ENCODE data around the gene SRP68. TPM values are rescaled to one million over a fixed set of nuclear protein-coding genes. Genes with fewer than 3 reads are reported as not detected.

Gene SRP68
- total RNA-seq, 1 experiment from 2014 or later: 48.1 TPM

GRCh38 chr17:76007131-76007849 is 65.0 kb downstream of the SRP68 start:
- H3K36me3 ChIP-seq: peaks cover 9% of the 10 kb centered on the region
- no peak overlapping the region for H3K27ac ChIP-seq
- no peaks in the 10 kb centered on the region for H3K27me3 ChIP-seq (replicated peaks)
- peaks cover 14% of the 10 kb centered on the region for H3K4me1 ChIP-seq (replicated peaks)
- no peaks in the 10 kb centered on the region for H3K9me3 ChIP-seq (replicated peaks)
- no peak overlapping the region for H3K4me3 ChIP-seq
- no peak for DNase-seq (ENCODE audit: low read depth in 1 of 2, low spot score in 2 of 2)

- H3K36me3 ChIP-seq: peaks cover 12% of the 10 kb centered on the region
Measured at GRCh38 chr17:76005263-76006149, 66.8 kb downstream of the SRP68 start.

GRCh38 chr17:76004750-76005262 is 67.5 kb downstream of the SRP68 start:
- no peak for DNase-seq (ENCODE audit: low read depth in 1 of 2, low spot score in 2 of 2)
- Histone ChIP-seq H3K4me1 (replicated peaks) (peaks cover 14% of the 10 kb centered on the region), H3K27ac (no peak overlapping the region), H3K9me3 (replicated peaks) (no peaks in the 10 kb centered on the region), H3K27me3 (replicated peaks) (no peaks in the 10 kb centered on the region), H3K36me3 (peaks cover 18% of the 10 kb centered on the region), H3K4me3 (no peak overlapping the region)

More at GRCh38 chr17:76005263-76006149, 66.8 kb downstream of the SRP68 start:
- DNase-seq (ENCODE audit: low read depth in 1 of 2, low spot score in 2 of 2): peak; percentile 80 to 86
- Histone ChIP-seq H3K27ac (no peak overlapping the region), H3K27me3 (replicated peaks) (no peaks in the 10 kb centered on the region), H3K4me1 (replicated peaks) (peaks cover 14% of the 10 kb centered on the region), H3K4me3 (no peak overlapping the region), H3K9me3 (replicated peaks) (no peaks in the 10 kb centered on the region)

GRCh38 chr17:76003915-76004314 is 68.4 kb downstream of the SRP68 start:
- no peak overlapping the region for H3K4me3 ChIP-seq
- peaks cover 18% of the 10 kb centered on the region for H3K36me3 ChIP-seq
- peaks cover 14% of the 10 kb centered on the region for H3K4me1 ChIP-seq (replicated peaks)
- H3K27ac ChIP-seq: no peak overlapping the region
- no peaks in the 10 kb centered on the region for H3K9me3 ChIP-seq (replicated peaks)
- no peak for DNase-seq (ENCODE audit: low read depth in 1 of 2, low spot score in 2 of 2)
- no peaks in the 10 kb centered on the region for H3K27me3 ChIP-seq (replicated peaks)

- H3K36me3 ChIP-seq: peaks cover 18% of the 10 kb centered on the region
- DNase-seq (ENCODE audit: low read depth in 1 of 2, low spot score in 2 of 2): no peak
- H3K9me3 ChIP-seq (replicated peaks): no peaks in the 10 kb centered on the region
- H3K27ac ChIP-seq: no peak overlapping the region
- H3K4me1 ChIP-seq (replicated peaks): peaks cover 30% of the 10 kb centered on the region
- no peak overlapping the region for H3K4me3 ChIP-seq
- H3K27me3 ChIP-seq (replicated peaks): no peaks in the 10 kb centered on the region
Measured at GRCh38 chr17:76002100-76002499, 70.2 kb downstream of the SRP68 start.

- Histone ChIP-seq H3K27ac (no peak within 1 kb of the TSS), H3K4me1 (replicated peaks) (peaks cover 36% of the 10 kb centered on the region), H3K9me3 (replicated peaks) (no peaks in the 10 kb centered on the region), H3K4me3 (no peak within 1 kb of the TSS), H3K36me3 (peaks cover 18% of the 10 kb centered on the region), H3K27me3 (replicated peaks) (no peaks in the 10 kb centered on the region)
- no peak for DNase-seq (ENCODE audit: low read depth in 1 of 2, low spot score in 2 of 2)
Measured at GRCh38 chr17:76000755-76001521, 71.4 kb downstream of the SRP68 start, which contains the start of gene CDK3. Gene CDK3, plus strand, starts transcription at chr17:76000855. Its CDS starts 571 bp downstream, at chr17:76001426.

- Histone ChIP-seq H3K4me3 (no peak overlapping the region), H3K27me3 (replicated peaks) (no peaks in the 10 kb centered on the region), H3K36me3 (peaks cover 21% of the 10 kb centered on the region), H3K9me3 (replicated peaks) (no peaks in the 10 kb centered on the region), H3K4me1 (replicated peaks) (peaks cover 30% of the 10 kb centered on the region), H3K27ac (no peak overlapping the region)
- peak in 1 of 2 experiments; percentile 73 for DNase-seq (ENCODE audit: low read depth in 1 of 2, low spot score in 2 of 2)
Measured at GRCh38 chr17:76000016-76000754, 72.1 kb downstream of the SRP68 start.

GRCh38 chr17:75998327-75998795 is 74.0 kb downstream of the SRP68 start:
- Histone ChIP-seq H3K27ac (no peak overlapping the region), H3K4me3 (no peak overlapping the region), H3K27me3 (replicated peaks) (no peaks in the 10 kb centered on the region), H3K9me3 (replicated peaks) (no peaks in the 10 kb centered on the region), H3K4me1 (replicated peaks) (peaks cover 22% of the 10 kb centered on the region), H3K36me3 (peaks cover 15% of the 10 kb centered on the region)
- peak in 1 of 2 experiments; percentile 33 for DNase-seq (ENCODE audit: low read depth in 1 of 2, low spot score in 2 of 2)

GRCh38 chr17:75996665-75997590 is 75.4 kb downstream of the SRP68 start:
- Histone ChIP-seq H3K27ac (peak overlapping the region; percentile 46), H3K4me3 (no peak overlapping the region), H3K27me3 (replicated peaks) (no peaks in the 10 kb centered on the region), H3K9me3 (replicated peaks) (no peaks in the 10 kb centered on the region), H3K36me3 (peaks cover 15% of the 10 kb centered on the region), H3K4me1 (replicated peaks) (peaks cover 22% of the 10 kb centered on the region)
- peak; percentile 79 to 92 for DNase-seq (ENCODE audit: low read depth in 1 of 2, low spot score in 2 of 2)

- H3K4me1 ChIP-seq (replicated peaks): peaks cover 22% of the 10 kb centered on the region
- peaks cover 20% of the 10 kb centered on the region for H3K36me3 ChIP-seq
- no peak for DNase-seq (ENCODE audit: low read depth in 1 of 2, low spot score in 2 of 2)
- H3K27me3 ChIP-seq (replicated peaks): no peaks in the 10 kb centered on the region
- no peak overlapping the region for H3K4me3 ChIP-seq
- no peak overlapping the region for H3K27ac ChIP-seq
- no peaks in the 10 kb centered on the region for H3K9me3 ChIP-seq (replicated peaks)
Measured at GRCh38 chr17:75995385-75995925, 76.9 kb downstream of the SRP68 start.

- Histone ChIP-seq H3K4me3 (no peak overlapping the region), H3K27me3 (replicated peaks) (no peaks in the 10 kb centered on the region), H3K4me1 (replicated peaks) (peaks cover 22% of the 10 kb centered on the region), H3K9me3 (replicated peaks) (no peaks in the 10 kb centered on the region), H3K36me3 (peaks cover 14% of the 10 kb centered on the region), H3K27ac (no peak overlapping the region)
- DNase-seq (ENCODE audit: low read depth in 1 of 2, low spot score in 2 of 2): no peak
Measured at GRCh38 chr17:75994802-75995370, 77.4 kb downstream of the SRP68 start.

All from SJSA1 (cell line).